MM.1S (cell line): ENCODE results near the gene GMPPA.

ENCODE experiments used
- EZH2 ChIP-seq: fragments of 300-600 bp; sonication (generic); optimal IDR thresholded peaks from 2 replicates; pipeline ENCODE3; 2017; ENCODE audit warnings: low read depth, mild to moderate bottlenecking, antibody characterized with exemption, low read length, mixed read lengths
- EZH2phosphoT487 ChIP-seq: fragments of 300-600 bp; sonication (generic); IDR thresholded peaks from 2 replicates; pipeline ENCODE4 v1.6.1; 2018; ENCODE audit warnings: antibody characterized with exemption, low read length
- TF ChIP-seq, protein P1 (sequence below): fragments of 300-600 bp; sonication (generic); IDR thresholded peaks from 2 replicates; pipeline ENCODE4 v1.5.1; 2016; ENCODE audit warnings: antibody characterized with exemption, low read length, mixed read lengths

DNA sequence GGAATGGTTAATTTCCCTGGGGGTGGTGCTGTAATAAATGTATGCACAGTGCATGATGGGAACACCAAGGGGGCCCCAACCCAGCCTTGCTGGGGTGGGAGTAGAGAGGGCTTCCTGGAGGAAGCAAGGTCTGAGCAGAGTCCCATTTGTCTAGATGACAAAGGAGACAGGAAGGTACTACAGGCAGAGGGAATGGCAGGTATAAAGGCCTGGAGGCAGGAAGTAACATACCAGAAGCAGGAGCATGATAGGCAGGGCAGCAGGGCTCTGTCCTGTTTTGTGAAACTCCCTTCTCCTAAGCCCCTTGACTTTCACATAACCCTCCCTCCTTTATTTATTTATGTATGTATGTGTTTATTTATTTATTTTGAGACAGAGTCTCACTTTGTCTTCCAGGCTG, 3.9 kb downstream of the GMPPA start:
- TF ChIP-seq, protein P1, sequence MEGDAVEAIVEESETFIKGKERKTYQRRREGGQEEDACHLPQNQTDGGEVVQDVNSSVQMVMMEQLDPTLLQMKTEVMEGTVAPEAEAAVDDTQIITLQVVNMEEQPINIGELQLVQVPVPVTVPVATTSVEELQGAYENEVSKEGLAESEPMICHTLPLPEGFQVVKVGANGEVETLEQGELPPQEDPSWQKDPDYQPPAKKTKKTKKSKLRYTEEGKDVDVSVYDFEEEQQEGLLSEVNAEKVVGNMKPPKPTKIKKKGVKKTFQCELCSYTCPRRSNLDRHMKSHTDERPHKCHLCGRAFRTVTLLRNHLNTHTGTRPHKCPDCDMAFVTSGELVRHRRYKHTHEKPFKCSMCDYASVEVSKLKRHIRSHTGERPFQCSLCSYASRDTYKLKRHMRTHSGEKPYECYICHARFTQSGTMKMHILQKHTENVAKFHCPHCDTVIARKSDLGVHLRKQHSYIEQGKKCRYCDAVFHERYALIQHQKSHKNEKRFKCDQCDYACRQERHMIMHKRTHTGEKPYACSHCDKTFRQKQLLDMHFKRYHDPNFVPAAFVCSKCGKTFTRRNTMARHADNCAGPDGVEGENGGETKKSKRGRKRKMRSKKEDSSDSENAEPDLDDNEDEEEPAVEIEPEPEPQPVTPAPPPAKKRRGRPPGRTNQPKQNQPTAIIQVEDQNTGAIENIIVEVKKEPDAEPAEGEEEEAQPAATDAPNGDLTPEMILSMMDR: no peak
- TF ChIP-seq EZH2 (no peak), EZH2phosphoT487 (no peak)
